GM21786 (cell line): ENCODE data around the gene FRK.
"Not testable (repeated sequence)": the region's sequence is repeated elsewhere in the genome, so short reads cannot be mapped to it uniquely, and the experiment has no call there.

Experiments
- ATAC-seq: cut with Tn5 transposase; IDR thresholded peaks from one replicate; pipeline ENCODE4 v1.9.1; 2021; ENCODE audit not compliant: unreplicated experiment

FRK gene

GRCh38 chr6:116010790-116011401 lies 49.8 kb downstream of the FRK start:
- peak; percentile 30 for ATAC-seq

- no peak for ATAC-seq
Measured at GRCh38 chr6:116010386-116010785, 50.3 kb downstream of the FRK start.

DNA sequence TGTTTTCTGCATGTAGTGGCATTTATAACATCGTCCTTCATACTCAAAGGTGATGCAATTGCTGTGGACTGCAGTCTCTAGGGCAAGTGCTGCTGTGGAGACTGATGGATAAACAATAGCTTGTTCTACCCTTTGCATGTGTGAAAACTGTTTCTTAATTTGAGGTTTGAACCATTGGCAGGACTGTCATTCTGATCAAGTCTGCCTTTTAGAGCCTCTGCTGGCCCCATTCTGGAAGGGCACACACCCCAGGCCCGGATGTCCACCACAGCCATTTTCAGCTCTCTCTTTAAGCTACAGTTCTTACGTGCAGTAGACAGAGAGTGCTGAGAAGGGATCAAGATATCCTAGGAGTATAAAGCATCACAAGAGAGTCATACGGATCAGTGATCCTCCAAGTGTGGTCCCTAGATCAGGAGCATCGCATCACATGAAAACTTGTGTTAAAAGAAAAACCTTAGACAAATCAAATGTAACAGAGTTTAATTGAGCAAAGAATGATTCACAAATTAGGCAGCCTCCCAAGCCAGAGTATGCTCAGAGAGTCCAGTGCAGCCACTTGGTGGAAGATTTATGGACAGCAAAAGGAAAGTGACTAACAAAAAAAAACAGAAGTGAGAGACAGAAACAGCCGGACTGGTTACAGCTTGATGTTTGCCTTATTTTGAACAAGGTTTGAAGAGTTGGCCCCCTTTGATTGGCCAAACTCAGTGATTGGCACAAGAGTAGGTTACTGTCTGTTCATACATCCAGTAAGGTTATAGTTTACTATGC lies 52.0 kb downstream of the FRK start:
- ATAC-seq: peak; percentile 62

DNA sequence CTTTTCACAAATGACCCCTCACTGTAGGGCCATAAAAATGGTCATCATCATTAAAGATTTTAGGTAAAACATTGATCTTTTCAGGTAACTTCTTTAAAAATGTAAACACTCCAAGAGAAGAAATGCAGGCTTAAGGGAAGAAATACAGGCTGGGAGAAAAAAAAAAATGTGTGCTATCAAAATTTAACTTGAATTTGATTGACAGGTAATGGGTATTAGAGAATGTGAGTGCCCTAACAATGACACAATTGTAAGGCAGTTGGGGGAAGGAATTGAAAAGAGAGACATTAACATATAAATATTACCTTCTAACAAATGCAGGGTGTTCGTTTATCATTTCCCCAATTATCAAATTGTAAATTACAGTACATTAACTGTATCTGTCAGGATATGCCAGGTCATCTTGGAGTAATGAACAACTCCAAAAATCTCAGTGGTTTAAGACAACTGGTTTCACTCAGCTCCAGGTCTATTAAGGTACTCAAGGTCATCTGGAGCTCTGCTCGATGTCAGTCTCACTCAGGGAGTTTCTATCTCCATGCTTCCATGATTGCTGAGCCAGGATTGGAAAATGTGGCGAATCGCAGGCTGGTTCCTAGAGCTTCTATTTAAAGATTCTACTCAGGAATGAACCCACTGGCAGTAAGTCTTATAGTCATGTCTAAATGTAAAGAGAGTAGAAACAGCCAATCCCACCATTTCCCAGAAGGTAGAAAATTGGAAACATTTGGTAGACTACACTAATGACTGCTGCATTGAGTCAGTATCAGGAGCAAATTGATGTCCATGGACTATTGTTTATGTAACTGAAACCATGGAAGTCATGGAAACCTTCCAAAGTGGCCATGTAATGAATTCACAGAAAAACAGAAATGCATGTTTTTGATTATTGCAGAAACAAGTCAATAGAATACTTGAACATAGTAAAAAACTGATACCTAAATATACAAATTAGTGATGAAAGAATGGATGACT lies 55.6 kb downstream of the FRK start:
- no peak for ATAC-seq

DNA sequence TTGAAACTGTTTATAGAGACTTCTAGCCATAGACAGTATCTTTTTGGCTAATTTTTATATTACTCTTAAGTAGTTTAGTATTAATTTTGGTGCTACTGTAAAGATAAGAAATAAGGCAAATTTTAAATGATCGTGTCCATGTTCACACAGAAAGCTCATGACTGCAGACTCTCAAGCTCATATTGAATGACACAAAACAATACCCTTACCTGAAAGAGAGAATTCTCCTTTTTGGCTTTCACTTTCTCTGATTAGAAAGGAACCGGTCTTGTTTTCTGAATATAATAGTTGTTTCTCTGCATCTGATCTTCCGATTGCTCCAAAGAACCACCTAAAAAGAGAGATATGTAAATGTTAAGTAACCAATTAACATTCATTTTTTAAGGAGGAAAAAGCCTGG lies 57.0 kb downstream of the FRK start:
- ATAC-seq: peak; percentile 92

GRCh38 chr6:116002756-116003155 lies 57.9 kb downstream of the FRK start:
- ATAC-seq: no peak

GRCh38 chr6:115999235-115999634 lies 61.5 kb downstream of the FRK start:
- ATAC-seq: no peak

GRCh38 chr6:115997990-115998585 lies 62.6 kb downstream of the FRK start:
- ATAC-seq: no peak

GRCh38 chr6:115986026-115986425 lies 74.7 kb downstream of the FRK start:
- ATAC-seq: no peak

GRCh38 chr6:115984809-115985208 lies 75.9 kb downstream of the FRK start:
- no peak for ATAC-seq

GRCh38 chr6:115983998-115984397 lies 76.7 kb downstream of the FRK start:
- no peak for ATAC-seq

DNA sequence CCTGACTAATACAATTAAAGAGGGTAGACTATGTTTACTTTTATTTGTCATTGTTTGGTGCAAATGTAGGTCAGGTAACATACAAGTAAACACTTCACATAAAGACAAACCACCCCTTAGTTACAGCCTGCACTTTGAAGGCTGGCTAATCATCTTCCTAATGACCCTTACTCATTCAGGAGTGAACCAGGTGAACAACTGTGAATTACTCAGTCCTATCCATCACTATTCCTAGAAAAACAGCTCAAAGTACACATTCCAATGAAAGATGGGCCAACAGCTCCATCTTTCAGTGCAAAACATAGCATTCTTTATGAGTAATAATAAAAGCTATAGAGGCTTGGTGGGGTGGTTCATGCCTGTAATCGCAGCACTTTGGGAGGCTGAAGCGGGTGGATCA lies 78.2 kb downstream of the FRK start:
- ATAC-seq: no peak

DNA sequence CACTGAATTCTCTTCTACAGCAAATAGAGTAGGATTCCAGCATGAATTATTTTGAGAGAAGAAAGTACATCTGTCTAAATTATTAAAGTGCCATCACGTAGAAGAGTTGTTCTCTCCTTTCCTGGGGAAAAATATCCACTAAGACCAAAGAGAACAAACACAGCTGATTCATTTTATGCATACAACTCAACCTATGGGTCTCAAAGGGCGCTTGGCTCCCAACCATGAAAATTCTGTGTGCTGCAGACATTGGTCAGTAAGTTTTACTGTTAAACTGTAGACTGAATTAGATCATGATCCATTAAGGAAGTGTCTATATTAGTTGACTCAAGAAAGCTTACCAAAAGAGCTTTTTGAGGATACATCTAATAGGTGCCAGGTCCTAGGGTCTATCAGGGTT lies 83.5 kb downstream of the FRK start:
- ATAC-seq: no peak

- no peak for ATAC-seq
Measured at GRCh38 chr6:115976321-115976870, 84.3 kb downstream of the FRK start.

DNA sequence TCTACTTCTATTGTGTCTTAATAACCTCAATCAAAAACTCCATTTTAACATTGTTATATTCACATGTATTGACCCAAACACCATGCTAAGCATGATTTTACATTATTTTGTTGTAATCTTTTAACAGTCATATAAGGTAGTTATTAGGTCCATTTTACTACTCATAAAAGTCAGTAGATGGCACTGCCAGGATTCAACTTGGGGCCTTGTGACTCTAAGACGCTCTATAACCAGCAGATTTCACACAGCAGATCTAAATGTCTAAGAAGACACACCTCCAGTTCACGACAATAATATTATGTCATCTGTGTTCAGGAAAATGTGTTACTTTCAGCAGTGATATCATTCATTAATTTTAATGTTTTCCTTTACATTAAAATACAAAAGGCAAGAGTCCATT lies 88.0 kb downstream of the FRK start:
- no peak for ATAC-seq

- no peak for ATAC-seq
Measured at GRCh38 chr6:115971785-115972184, 88.9 kb downstream of the FRK start.

- ATAC-seq: no peak
Measured at GRCh38 chr6:115969930-115970273, 90.8 kb downstream of the FRK start.

DNA sequence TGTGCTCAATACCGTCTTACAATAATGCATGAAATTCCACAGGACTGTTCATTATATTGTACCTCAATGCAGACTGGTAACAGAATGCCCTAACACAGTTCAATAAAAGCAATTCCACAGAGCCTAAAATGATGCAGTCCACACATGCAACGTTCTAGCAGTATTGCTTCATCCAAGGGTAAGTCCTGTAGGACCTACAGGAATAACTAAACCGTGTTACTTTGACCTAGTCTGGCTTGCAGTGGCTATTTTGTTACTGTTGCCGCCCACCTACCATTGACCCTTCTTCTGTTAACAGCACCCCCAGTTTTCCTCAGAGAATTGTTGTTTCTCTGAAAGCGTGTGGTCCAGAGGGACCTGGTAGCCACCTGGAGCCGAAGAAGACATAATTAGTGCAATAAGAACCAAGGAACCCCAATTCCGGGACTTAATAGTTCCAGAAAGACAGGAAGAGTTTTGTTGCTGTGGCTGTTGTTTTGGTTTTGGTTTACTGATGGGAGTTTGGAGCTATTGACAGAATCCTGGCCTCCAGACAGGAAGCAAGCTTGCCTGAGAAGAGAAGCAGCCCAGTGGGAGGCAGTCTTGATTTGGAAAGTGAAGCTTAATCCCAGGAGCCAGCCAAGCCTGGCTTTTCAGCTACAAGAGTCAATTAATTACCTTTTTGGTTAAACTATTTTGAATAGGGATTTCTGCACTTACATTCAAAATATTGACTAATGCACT lies 91.3 kb downstream of the FRK start:
- ATAC-seq: no peak

- not testable (repeated sequence) for ATAC-seq
Measured at GRCh38 chr6:115960286-115960685, 100.4 kb downstream of the FRK start.

- no peak for ATAC-seq
Measured at GRCh38 chr6:115958958-115959357, 101.7 kb downstream of the FRK start.
